HepG2 (cell line): ENCODE measurements around the gene GPN2. TPM values are rescaled to one million over a fixed set of nuclear protein-coding genes. Genes with fewer than 3 reads are reported as not detected.

ENCODE experiments used
- CREM ChIP-seq, 2 experiments: sonication (generic) in 1 of 2; formaldehyde crosslinking in 1 of 2; IDR thresholded peaks; 2 replicates each; pipeline versions ENCODE4 v1.4.0 to v1.6.1; 2016 to 2020; ENCODE audit warnings: antibody characterized with exemption in 1 of 2, mild to moderate bottlenecking in 1 of 2, missing genetic modification reagents in 1 of 2
- EP300 ChIP-seq, 3 experiments: sonication (generic) in 1 of 3; formaldehyde crosslinking in 1 of 3; IDR thresholded peaks; 2 replicates each; pipeline versions ENCODE4 v1.5.1 to v1.6.1; 2011 to 2020; ENCODE audit warnings: low read depth in 2 of 3, low read length in 2 of 3, borderline replicate concordance in 1 of 3, improper control_type of control experiment in 1 of 3, mild to moderate bottlenecking in 1 of 3, missing genetic modification reagents in 1 of 3, moderate library complexity in 1 of 3
- HNRNPH1 ChIP-seq: fragments of 200-400 bp; formaldehyde crosslinking; optimal IDR thresholded peaks from 2 replicates; pipeline ENCODE3; 2017; ENCODE audit warnings: mild to moderate bottlenecking, low read depth, low read length
- IRF9 ChIP-seq: sonication (generic); formaldehyde crosslinking; IDR thresholded peaks from 2 replicates; pipeline ENCODE4 v1.8.0; 2022; ENCODE audit warnings: missing genetic modification reagents, mild to moderate bottlenecking, borderline replicate concordance
- NFAT5 ChIP-seq: sonication (generic); formaldehyde crosslinking; IDR thresholded peaks from 2 replicates; pipeline ENCODE4 v1.4.0; 2020; ENCODE audit warnings: missing genetic modification reagents
- NFYC ChIP-seq: IDR thresholded peaks from 2 replicates; pipeline ENCODE4 v1.6.1; 2016; ENCODE audit warnings: missing genetic modification reagents, missing compliant biosample characterization
- RBM39 ChIP-seq: fragments of 200-400 bp; formaldehyde crosslinking; IDR thresholded peaks from one replicate; pipeline ENCODE4 v1.6.1; 2018; ENCODE audit warnings: antibody characterized with exemption, mild to moderate bottlenecking, low read depth, low read length; ENCODE audit not compliant: poor library complexity, severe bottlenecking
- STAT5B ChIP-seq: sonication (generic); formaldehyde crosslinking; IDR thresholded peaks from 2 replicates; pipeline ENCODE4 v1.4.0; 2020; ENCODE audit warnings: missing genetic modification reagents
- TEAD3 ChIP-seq: optimal IDR thresholded peaks from 2 replicates; pipeline ENCODE3; 2016; ENCODE audit warnings: borderline replicate concordance
- ZGPAT ChIP-seq: IDR thresholded peaks from 2 replicates; pipeline ENCODE4 v1.6.1; 2016; ENCODE audit warnings: mild to moderate bottlenecking
- ZNF253 ChIP-seq: sonication (generic); formaldehyde crosslinking; IDR thresholded peaks from 2 replicates; pipeline ENCODE4 v1.8.0; 2022; ENCODE audit warnings: mild to moderate bottlenecking, missing genetic modification reagents, borderline replicate concordance
- ZNF503 ChIP-seq: sonication (generic); formaldehyde crosslinking; IDR thresholded peaks from 2 replicates; pipeline ENCODE4 v1.4.0; 2020; ENCODE audit warnings: missing genetic modification reagents
- ZNF513 ChIP-seq: sonication (generic); formaldehyde crosslinking; conservative IDR thresholded peaks from 2 replicates; pipeline ENCODE4 v1.5.0; 2020; ENCODE audit warnings: missing genetic modification reagents
- ZNF607 ChIP-seq: sonication (generic); formaldehyde crosslinking; IDR thresholded peaks from 2 replicates; pipeline ENCODE4 v1.5.1; 2020; ENCODE audit warnings: missing genetic modification reagents, mild to moderate bottlenecking, borderline replicate concordance
- ZNF619 ChIP-seq: sonication (generic); formaldehyde crosslinking; IDR thresholded peaks from 2 replicates; pipeline ENCODE4 v1.4.0; 2020; ENCODE audit warnings: mild to moderate bottlenecking, missing genetic modification reagents
- ZSCAN25 ChIP-seq: sonication (generic); formaldehyde crosslinking; IDR thresholded peaks from 2 replicates; pipeline ENCODE4 v1.8.0; 2022; ENCODE audit warnings: mild to moderate bottlenecking, missing genetic modification reagents
- polyA plus RNA-seq, 8 experiments: library from polyadenylated mRNA; depleted of rRNA in 3 of 8; stranded (reverse) in 7 of 8; unstranded in 1 of 8; fragments of >200 nt; fragmentation: Illumina TruSeq in 4 of 8; extraction: Trizol in 4 of 8; gene quantifications; 2 replicates each; pipeline versions ENCODE4 v1.2.1 to v1.2.3, GENCODE V29; 2011 to 2016; ENCODE audit warnings: low read depth in 4 of 8, missing spikeins in 1 of 8, mixed read lengths in 1 of 8; ENCODE audit not compliant: insufficient read depth in 1 of 8
- total RNA-seq, 5 experiments: library from RNA; depleted of rRNA; stranded (reverse); fragments of >200 nt; fragmentation: Illumina TruSeq; extraction: Trizol; gene quantifications; 2 replicates each; pipeline ENCODE4 v1.2.3, GENCODE V29; 2016; ENCODE audit warnings: low read depth in 1 of 5

GPN2 gene
- total and polyA plus RNA-seq, 2 of the 13 experiments (the other 11 are each of a cell fraction or from before 2014, with no cell fraction given): 19.3 to 38.9 TPM

DNA sequence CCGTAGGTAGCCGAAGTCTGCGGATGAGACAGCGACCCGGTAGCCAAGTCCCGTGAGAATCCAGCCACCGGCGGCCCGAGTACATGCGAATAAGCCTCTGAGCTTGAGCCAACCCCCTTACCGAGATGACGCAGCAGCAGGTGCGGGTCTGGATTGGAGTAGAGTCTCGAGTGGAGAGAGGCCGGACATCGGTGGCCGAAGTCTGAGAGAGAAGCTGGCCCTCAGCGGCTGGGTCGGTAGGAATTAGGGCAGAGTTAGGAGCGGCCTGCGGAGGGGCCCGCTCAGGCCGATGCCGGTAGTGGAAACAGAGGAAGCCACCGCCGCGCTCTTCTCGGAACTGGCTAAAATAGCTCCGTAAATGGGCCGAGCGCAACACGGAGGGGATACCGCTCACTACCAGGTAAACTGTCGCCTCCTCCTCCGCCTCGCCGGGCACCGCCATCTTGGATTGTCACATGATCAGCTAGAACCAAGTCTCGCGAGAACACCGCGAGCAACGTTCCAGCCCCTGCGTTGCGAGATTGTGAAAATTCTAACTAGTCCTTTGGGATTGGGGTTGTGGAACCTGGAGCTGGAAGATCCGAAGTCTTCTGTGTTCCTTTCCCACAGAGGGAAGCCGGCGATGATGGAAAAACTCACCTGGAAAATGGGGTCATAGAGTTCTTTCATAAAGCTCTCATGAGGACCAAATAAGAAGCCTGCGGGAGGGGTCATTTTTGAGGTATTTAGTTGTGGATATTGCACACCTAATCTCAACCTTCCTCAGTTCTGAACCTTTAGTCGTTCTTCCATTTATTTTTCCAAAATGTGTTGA lies 10.1 kb upstream of the GPN2 start, which contains the start of gene GPATCH3 (continued):
- TF ChIP-seq EP300 (IDR thresholded peaks at IDR 0.05; ENCODE audit: low read depth in 2 of 2, low read length in 2 of 2) (peak in 1 of 2 experiments; percentile 36; a peak in 1 of 4 replicates), EP300 (CRISPR knock-in tag; IDR thresholded peaks at IDR 0.05; ENCODE audit: borderline replicate concordance) (no peak), ZNF503 (no peak; the same call in 1 of the 2 replicates), ZSCAN25 (CRISPR knock-in tag) (no peak), TEAD3 (CRISPR knock-in tag) (peak; percentile 93), HNRNPH1 (no peak), ZGPAT (CRISPR knock-in tag) (peak; percentile 93), IRF9 (peak; percentile 67; the same call in 1 of the 2 replicates), CREM (IDR thresholded peaks at IDR 0.05) (peak; percentile 51; the same call in 1 of the 2 replicates), CREM (CRISPR knock-in tag; IDR thresholded peaks at IDR 0.05) (no peak), ZNF253 (CRISPR knock-in tag) (no peak), ZNF513 (CRISPR knock-in tag) (no peak), ZNF619 (no peak), NFYC (CRISPR knock-in tag) (no peak), STAT5B (CRISPR knock-in tag) (no peak), RBM39 (no peak), NFAT5 (no peak), ZNF607 (CRISPR knock-in tag) (peak; percentile 79; the same call in 1 of the 2 replicates)
